Measurements from ENCODE around the gene MYL12A.

The MYL12A gene

GRCh38 chr18:3245185-3245564 lies 2.4 kb upstream of the MYL12A start:
- H3K9me3 ChIP-seq (ENCODE audit: control insufficient read depth, low read length), result no peaks in the 10 kb centered on the region
- no peak overlapping the region for H3K4me3 ChIP-seq (ENCODE audit: low read depth, low read length)
- no peak overlapping the region for H3K4me2 ChIP-seq (ENCODE audit: low read length)
- H3K79me2 ChIP-seq, result peaks cover 7% of the 10 kb centered on the region
- H3K4me1 ChIP-seq, result peaks cover 4% of the 10 kb centered on the region
- H3K27ac ChIP-seq, result no peak overlapping the region
- H3K36me3 ChIP-seq (ENCODE audit: control insufficient read depth, insufficient read depth, low read length), result no peaks in the 10 kb centered on the region
- no peak overlapping the region for H2AFZ ChIP-seq
- H3K27me3 ChIP-seq (ENCODE audit: control insufficient read depth, insufficient read depth, low read length), result no peaks in the 10 kb centered on the region
- no peak overlapping the region for H3K9ac ChIP-seq
- no peak for TF ChIP-seq CTCF (IDR thresholded peaks at IDR 0.05)

- Histone ChIP-seq H3K79me2 (peaks cover 7% of the 10 kb centered on the region), H3K9me3 (ENCODE audit: control insufficient read depth, low read length) (no peaks in the 10 kb centered on the region), H3K4me3 (ENCODE audit: low read depth, low read length) (peak overlapping the region; percentile 83), H3K36me3 (ENCODE audit: control insufficient read depth, insufficient read depth, low read length) (no peaks in the 10 kb centered on the region), H3K27ac (peak overlapping the region; percentile 94), H3K9ac (no peak overlapping the region), H2AFZ (peak overlapping the region; percentile 79), H3K4me1 (peaks cover 4% of the 10 kb centered on the region), H3K27me3 (ENCODE audit: control insufficient read depth, insufficient read depth, low read length) (no peaks in the 10 kb centered on the region), H3K4me2 (ENCODE audit: low read length) (peak overlapping the region; percentile 84)
- peak; percentile 97 for TF ChIP-seq CTCF (IDR thresholded peaks at IDR 0.05)
Measured at GRCh38 chr18:3245853-3246634, 1.6 kb upstream of the MYL12A start.

- H3K4me2 ChIP-seq (ENCODE audit: low read length), result peak overlapping the region; percentile 84
- H3K9me3 ChIP-seq (ENCODE audit: control insufficient read depth, low read length), result no peaks in the 10 kb centered on the region
- H3K4me1 ChIP-seq, result peaks cover 4% of the 10 kb centered on the region
Measured at GRCh38 chr18:3246635-3247239, 864 bp upstream of the MYL12A start.

GRCh38 chr18:3248062-3248657 lies 559 bp downstream of the MYL12A start:
- Histone ChIP-seq H3K9ac (peak overlapping the region; percentile 82), H3K4me1 (peaks cover 4% of the 10 kb centered on the region)
- no peak for TF ChIP-seq CTCF (IDR thresholded peaks at IDR 0.05)

More at GRCh38 chr18:3246635-3247239, 864 bp upstream of the MYL12A start:
- no peak for TF ChIP-seq CTCF (IDR thresholded peaks at IDR 0.05)
- H3K27ac ChIP-seq, result peak overlapping the region; percentile 94
- no peaks in the 10 kb centered on the region for H3K36me3 ChIP-seq (ENCODE audit: control insufficient read depth, insufficient read depth, low read length)
- no peaks in the 10 kb centered on the region for H3K27me3 ChIP-seq (ENCODE audit: control insufficient read depth, insufficient read depth, low read length)
- no peak overlapping the region for H3K9ac ChIP-seq
- H2AFZ ChIP-seq, result peak overlapping the region; percentile 79
- H3K79me2 ChIP-seq, result peaks cover 8% of the 10 kb centered on the region
- H3K4me3 ChIP-seq (ENCODE audit: low read depth, low read length), result peak overlapping the region; percentile 83

More at GRCh38 chr18:3248062-3248657, 559 bp downstream of the MYL12A start:
- H3K4me3 ChIP-seq (ENCODE audit: low read depth, low read length), result peak overlapping the region; percentile 83
- H3K4me2 ChIP-seq (ENCODE audit: low read length), result peak overlapping the region; percentile 84
- peaks cover 11% of the 10 kb centered on the region for H3K79me2 ChIP-seq
- H3K27me3 ChIP-seq (ENCODE audit: control insufficient read depth, insufficient read depth, low read length), result no peaks in the 10 kb centered on the region
- H3K9me3 ChIP-seq (ENCODE audit: control insufficient read depth, low read length), result no peaks in the 10 kb centered on the region
- peak overlapping the region; percentile 94 for H3K27ac ChIP-seq
- peak overlapping the region; percentile 79 for H2AFZ ChIP-seq
- H3K36me3 ChIP-seq (ENCODE audit: control insufficient read depth, insufficient read depth, low read length), result no peaks in the 10 kb centered on the region

Measured in parathyroid adenoma (tissue), 2 donors.